Endothelial cell (in vitro differentiated cells): Measurements from ENCODE around the gene MARCHF11. TPM values are rescaled to one million over a fixed set of nuclear protein-coding genes. Genes with fewer than 3 reads are reported as not detected.

Source experiments
- DNase-seq: peaks from one replicate; pipeline ENCODE4 v3.0.0; 2021; ENCODE audit warnings: low spot score
- H3K27ac Mint-ChIP-seq: one replicate; pipeline ENCODE4 v1.8.0; 2021; ENCODE audit warnings: mixed read lengths, inconsistent platforms; ENCODE audit not compliant: unreplicated experiment
- H3K27me3 Mint-ChIP-seq: one replicate; pipeline ENCODE4 v1.8.0; 2021; ENCODE audit warnings: mild to moderate bottlenecking, moderate library complexity, mixed read lengths, inconsistent platforms; ENCODE audit not compliant: unreplicated experiment
- H3K36me3 Mint-ChIP-seq: one replicate; pipeline ENCODE4 v1.8.0; 2021; ENCODE audit warnings: mild to moderate bottlenecking, low read depth, mixed read lengths, inconsistent platforms; ENCODE audit not compliant: unreplicated experiment
- H3K4me1 Mint-ChIP-seq: one replicate; pipeline ENCODE4 v1.8.0; 2021; ENCODE audit warnings: mild to moderate bottlenecking, mixed read lengths, inconsistent platforms; ENCODE audit not compliant: unreplicated experiment
- H3K4me3 Mint-ChIP-seq: one replicate; pipeline ENCODE4 v1.8.0; 2021; ENCODE audit warnings: mild to moderate bottlenecking, mixed read lengths, inconsistent platforms; ENCODE audit not compliant: unreplicated experiment
- H3K9me3 Mint-ChIP-seq: one replicate; pipeline ENCODE4 v1.8.0; 2021; ENCODE audit warnings: mixed read lengths, inconsistent platforms; ENCODE audit not compliant: unreplicated experiment
- CTCF ChIP-seq: fragments of 200-600 bp; sonication (generic); IDR thresholded peaks from one replicate; pipeline ENCODE4 v1.5.0; 2021; ENCODE audit warnings: antibody characterized with exemption; ENCODE audit not compliant: unreplicated experiment
- total RNA-seq: library from RNA; stranded (reverse); fragmentation: NEBNext Ultra II Directional; extraction: Animal tissue kit (Norgen Biotek cat#: 25700); gene quantifications from one replicate; pipeline ENCODE4 v1.2.1, GENCODE V29; 2021; ENCODE audit not compliant: unreplicated experiment

MARCHF11 gene
- total RNA-seq, 1 donor from 2014 or later = 2.2 TPM

- Mint-ChIP-seq H3K4me1 (no peaks in the 10 kb centered on the region), H3K27me3 (peaks cover 2% of the 10 kb centered on the region), H3K36me3 (no peaks in the 10 kb centered on the region), H3K9me3 (no peaks in the 10 kb centered on the region), H3K27ac (no peak overlapping the region), H3K4me3 (no peak overlapping the region)
- no peak for DNase-seq
- TF ChIP-seq CTCF = no peak
Observed at GRCh38 chr5:16120579-16120978, 59.0 kb downstream of the MARCHF11 start.

GRCh38 chr5:16119790-16120189 lies 59.8 kb downstream of the MARCHF11 start:
- Mint-ChIP-seq H3K4me1 (no peaks in the 10 kb centered on the region), H3K4me3 (no peak overlapping the region), H3K9me3 (no peaks in the 10 kb centered on the region), H3K36me3 (no peaks in the 10 kb centered on the region), H3K27me3 (peaks cover 2% of the 10 kb centered on the region), H3K27ac (no peak overlapping the region)
- TF ChIP-seq CTCF = no peak
- no peak for DNase-seq

- Mint-ChIP-seq H3K27me3 (peaks cover 2% of the 10 kb centered on the region), H3K9me3 (no peaks in the 10 kb centered on the region), H3K27ac (no peak overlapping the region), H3K4me3 (no peak overlapping the region), H3K36me3 (no peaks in the 10 kb centered on the region), H3K4me1 (no peaks in the 10 kb centered on the region)
- TF ChIP-seq CTCF = no peak
- DNase-seq = no peak
Observed at GRCh38 chr5:16115140-16115539, 64.5 kb downstream of the MARCHF11 start.

GRCh38 chr5:16108418-16108817 lies 71.2 kb downstream of the MARCHF11 start:
- Mint-ChIP-seq H3K4me1 (no peaks in the 10 kb centered on the region), H3K27me3 (no peaks in the 10 kb centered on the region), H3K9me3 (no peaks in the 10 kb centered on the region), H3K36me3 (peaks cover 6% of the 10 kb centered on the region), H3K27ac (no peak overlapping the region), H3K4me3 (no peak overlapping the region)
- TF ChIP-seq CTCF = no peak
- DNase-seq = no peak

GRCh38 chr5:16104961-16105360 lies 74.6 kb downstream of the MARCHF11 start:
- no peak for TF ChIP-seq CTCF
- Mint-ChIP-seq H3K4me3 (no peak overlapping the region), H3K4me1 (no peaks in the 10 kb centered on the region), H3K27ac (no peak overlapping the region), H3K9me3 (peaks cover 7% of the 10 kb centered on the region), H3K27me3 (no peaks in the 10 kb centered on the region), H3K36me3 (peaks cover 13% of the 10 kb centered on the region)
- no peak for DNase-seq
